Neuronal stem cell (in vitro differentiated cells): ENCODE measurements around the gene VAMP1.
"Not testable (repeated sequence)": the region's sequence is repeated elsewhere in the genome, so short reads cannot be mapped to it uniquely, and the experiment has no call there.

ENCODE experiments used
- DNase-seq: peaks from one replicate; pipeline ENCODE4 v3.0.0-alpha.2; 2013; ENCODE audit warnings: low spot score
- H2AFZ ChIP-seq: one replicate; pipeline ENCODE4 v1.6.1; 2013; ENCODE audit warnings: mild to moderate bottlenecking, low read length, inconsistent platforms
- H2AK5ac ChIP-seq: 2 replicates; pipeline ENCODE4 v1.6.1; 2013; ENCODE audit warnings: low read depth, mild to moderate bottlenecking, inconsistent platforms, low read length, moderate library complexity, mixed read lengths
- H2BK120ac ChIP-seq: 2 replicates; pipeline ENCODE4 v1.6.1; 2013; ENCODE audit warnings: low read depth, mild to moderate bottlenecking, inconsistent platforms, low read length, moderate library complexity, mixed read lengths
- H2BK12ac ChIP-seq: one replicate; pipeline ENCODE4 v1.6.1; 2013; ENCODE audit warnings: low read length, inconsistent platforms
- H2BK15ac ChIP-seq: 2 replicates; pipeline ENCODE4 v1.6.1; 2013; ENCODE audit warnings: mild to moderate bottlenecking, low read length, inconsistent platforms, mixed read lengths
- H2BK5ac ChIP-seq: one replicate; pipeline ENCODE4 v1.6.1; 2013; ENCODE audit warnings: inconsistent platforms, mild to moderate bottlenecking, low read length, moderate library complexity
- H3K14ac ChIP-seq: one replicate; pipeline ENCODE4 v1.6.1; 2013; ENCODE audit warnings: low read length, inconsistent platforms
- H3K18ac ChIP-seq: 2 replicates; pipeline ENCODE4 v1.6.1; 2013; ENCODE audit warnings: low read length, inconsistent platforms
- H3K23ac ChIP-seq: 2 replicates; pipeline ENCODE4 v1.6.1; 2013; ENCODE audit warnings: low read depth, mild to moderate bottlenecking, mixed read lengths, low read length, inconsistent platforms; ENCODE audit not compliant: poor library complexity
- H3K27ac ChIP-seq: replicated peaks from 3 replicates; pipeline ENCODE4 v1.5.1; 2013; ENCODE audit warnings: low read length, inconsistent platforms
- H3K27me3 ChIP-seq, 3 experiments: 2 replicates each; pipeline ENCODE4 v1.6.1; 2013; ENCODE audit warnings: low read length in 3 of 3, mild to moderate bottlenecking in 2 of 3, inconsistent platforms in 1 of 3, low read depth in 1 of 3, mixed read lengths in 1 of 3, moderate library complexity in 1 of 3; ENCODE audit not compliant: control insufficient read depth in 3 of 3, insufficient read depth in 3 of 3
- H3K36me3 ChIP-seq, 2 donors: replicated peaks in 1 of 2; 2 replicates each; pipeline ENCODE4 v1.6.1; 2013; ENCODE audit warnings: low read length in 2 of 2; ENCODE audit not compliant: control insufficient read depth in 2 of 2, insufficient read depth in 2 of 2
- H3K4ac ChIP-seq: 2 replicates; pipeline ENCODE4 v1.6.1; 2013; ENCODE audit warnings: inconsistent platforms, mild to moderate bottlenecking, low read length, moderate library complexity
- H3K4me1 ChIP-seq, 2 donors: 1 replicate in 1 of 2; 2 replicates in 1 of 2; pipeline ENCODE4 v1.6.1; 2013; ENCODE audit warnings: low read length in 2 of 2, low read depth in 1 of 2; ENCODE audit not compliant: control insufficient read depth in 2 of 2, insufficient read depth in 1 of 2
- H3K4me2 ChIP-seq: one replicate; pipeline ENCODE4 v1.6.1; 2013; ENCODE audit warnings: mild to moderate bottlenecking, low read length, inconsistent platforms; ENCODE audit not compliant: insufficient read depth, poor library complexity, severe bottlenecking
- H3K4me3 ChIP-seq, 2 donors: 2 replicates each; pipeline ENCODE4 v1.5.1; 2013; ENCODE audit warnings: low read length in 2 of 2, mild to moderate bottlenecking in 2 of 2, inconsistent platforms in 1 of 2, moderate library complexity in 1 of 2
- H3K79me1 ChIP-seq: one replicate; pipeline ENCODE4 v1.6.1; 2013; ENCODE audit warnings: low read depth, mild to moderate bottlenecking, inconsistent platforms, low read length, moderate library complexity
- H3K9ac ChIP-seq: one replicate; pipeline ENCODE4 v1.6.1; 2013; ENCODE audit warnings: mild to moderate bottlenecking, low read depth, low read length, inconsistent platforms; ENCODE audit not compliant: poor library complexity
- H3K9me3 ChIP-seq, 2 donors: replicated peaks in 1 of 2; 2 replicates each; pipeline versions ENCODE3 to v1.6.1; 2013; ENCODE audit warnings: low read length in 2 of 2, mild to moderate bottlenecking in 2 of 2, inconsistent platforms in 1 of 2, low read depth in 1 of 2, mixed read lengths in 1 of 2, moderate library complexity in 1 of 2; ENCODE audit not compliant: control insufficient read depth in 2 of 2, insufficient read depth in 1 of 2
- H4K8ac ChIP-seq: one replicate; pipeline ENCODE4 v1.6.1; 2013; ENCODE audit warnings: low read depth, mild to moderate bottlenecking, inconsistent platforms, low read length, moderate library complexity
- H4K91ac ChIP-seq: one replicate; pipeline ENCODE4 v1.6.1; 2013; ENCODE audit warnings: low read length, low read depth, mild to moderate bottlenecking, inconsistent platforms; ENCODE audit not compliant: poor library complexity
- WGBS, 2 donors: extraction: QIAGEN DNeasy Blood & Tissue Kit; methylation state at CpG; one replicate each; pipeline ENCODE4 v1.1.7; 2013; ENCODE audit warnings: missing lambda C conversion rate in 2 of 2, mixed read lengths in 1 of 2; ENCODE audit not compliant: insufficient read length in 2 of 2, insufficient replicate concordance in 1 of 2; ENCODE audit errors: extremely low coverage in 2 of 2; 5-methylcytosine and 5-hydroxymethylcytosine counted together

The VAMP1 gene

DNA sequence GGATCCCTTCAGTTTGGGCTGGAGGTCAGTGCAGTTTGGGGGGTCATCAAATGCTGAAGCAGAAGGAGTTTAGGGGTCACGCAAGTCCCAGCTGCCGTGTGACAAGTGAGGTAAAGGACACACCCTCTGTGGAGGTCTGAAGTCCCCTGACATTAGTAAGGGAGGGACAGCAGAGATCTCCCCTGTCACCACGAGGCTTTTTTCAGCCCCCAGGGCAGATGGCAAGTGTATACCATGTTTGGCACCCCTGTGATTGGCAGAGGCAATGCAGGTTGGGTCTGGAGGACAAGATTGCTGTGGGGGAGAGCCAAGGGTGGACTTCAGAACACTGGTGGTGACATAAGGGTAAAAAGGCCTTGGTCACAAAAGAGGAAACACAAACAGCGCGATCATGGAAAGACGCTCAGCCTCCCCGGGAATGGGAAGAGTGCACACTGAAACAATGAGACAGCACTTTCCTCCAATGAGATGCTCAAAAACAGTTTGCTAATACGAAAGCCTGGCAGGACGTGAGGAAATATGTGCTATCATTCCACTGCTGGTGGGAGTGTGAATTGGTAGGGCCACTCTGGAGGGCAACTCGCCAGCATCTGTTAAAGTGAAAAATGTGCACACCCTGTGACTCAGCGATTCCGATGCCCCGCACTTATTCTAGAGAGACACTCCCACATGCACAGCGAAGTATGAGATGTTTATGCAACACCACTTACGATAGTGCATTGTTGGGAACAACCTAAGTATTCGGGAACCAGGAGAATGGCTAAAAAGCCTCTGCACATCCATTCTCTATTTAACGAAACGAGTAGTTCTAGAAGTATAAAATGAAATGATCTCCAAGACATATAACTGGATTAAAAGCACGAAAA is 40.1 kb downstream of the VAMP1 start:
- H3K27me3 ChIP-seq, result no peaks in the 10 kb centered on the region
- H3K14ac ChIP-seq, result no peak overlapping the region
- no peak overlapping the region for H3K27ac ChIP-seq
- no peak overlapping the region for H2BK120ac ChIP-seq
- no peaks in the 10 kb centered on the region for H3K36me3 ChIP-seq
- no peak for DNase-seq
- H2BK15ac ChIP-seq, result no peak overlapping the region
- H3K79me1 ChIP-seq, result no peaks in the 10 kb centered on the region
- H3K4me3 ChIP-seq, result no peak overlapping the region
- no peak overlapping the region for H3K9ac ChIP-seq
- no peak overlapping the region for H3K23ac ChIP-seq
- H4K91ac ChIP-seq, result no peak overlapping the region
- WGBS, 2 donors, result no CpG with 5 or more reads among the region's 19 CpGs
- peak overlapping the region; percentile 5 for H3K18ac ChIP-seq
- H2BK5ac ChIP-seq, result no peak overlapping the region
- H2AFZ ChIP-seq, result peak overlapping the region; percentile 39
- H3K4ac ChIP-seq, result no peak overlapping the region
- no peaks in the 10 kb centered on the region for H3K9me3 ChIP-seq
- peaks cover 7 to 15% of the 10 kb centered on the region in 2 donors for H3K4me1 ChIP-seq
- H2BK12ac ChIP-seq, result no peak overlapping the region
- no peak overlapping the region for H3K4me2 ChIP-seq
- H2AK5ac ChIP-seq, result no peak overlapping the region
- H4K8ac ChIP-seq, result no peak overlapping the region

DNA sequence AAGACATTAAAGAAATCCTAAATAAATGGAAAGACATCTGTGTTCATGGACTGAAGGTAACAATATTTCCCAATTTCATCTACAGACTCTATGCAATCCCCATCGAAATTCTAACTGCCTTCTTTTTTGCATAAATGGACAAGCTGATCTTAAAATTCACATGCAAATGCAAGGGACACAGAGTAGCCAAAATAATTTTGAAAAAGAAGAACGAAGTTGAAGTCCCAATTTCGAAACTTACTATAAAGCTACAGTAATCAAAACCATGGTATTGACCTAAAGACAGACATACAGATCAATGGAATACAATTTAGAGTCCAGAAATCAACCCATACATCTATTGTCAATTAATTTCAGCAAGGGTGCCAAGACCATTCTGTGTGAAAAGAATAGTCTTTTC is 42.2 kb downstream of the VAMP1 start:
- H2AK5ac ChIP-seq, result no peak overlapping the region
- no peak overlapping the region for H2BK5ac ChIP-seq
- H2AFZ ChIP-seq, result no peak overlapping the region
- H2BK12ac ChIP-seq, result no peak overlapping the region
- no peak overlapping the region for H3K9ac ChIP-seq
- H3K4me2 ChIP-seq, result no peak overlapping the region
- no peak overlapping the region for H3K18ac ChIP-seq
- no peak overlapping the region for H3K27ac ChIP-seq
- H3K4me1 ChIP-seq, result peaks cover 8 to 15% of the 10 kb centered on the region in 2 donors
- no peak overlapping the region for H4K91ac ChIP-seq
- no peak overlapping the region for H3K4ac ChIP-seq
- no peak overlapping the region for H3K4me3 ChIP-seq
- H3K36me3 ChIP-seq, result no peaks in the 10 kb centered on the region
- no peaks in the 10 kb centered on the region for H3K9me3 ChIP-seq
- no peak overlapping the region for H4K8ac ChIP-seq
- H3K27me3 ChIP-seq, result no peaks in the 10 kb centered on the region
- DNase-seq, result no peak
- WGBS, 2 donors, result no CpG with 5 or more reads among the region's 3 CpGs
- H3K23ac ChIP-seq, result no peak overlapping the region
- H2BK120ac ChIP-seq, result no peak overlapping the region
- no peak overlapping the region for H3K14ac ChIP-seq
- no peak overlapping the region for H2BK15ac ChIP-seq
- H3K79me1 ChIP-seq, result no peaks in the 10 kb centered on the region

DNA sequence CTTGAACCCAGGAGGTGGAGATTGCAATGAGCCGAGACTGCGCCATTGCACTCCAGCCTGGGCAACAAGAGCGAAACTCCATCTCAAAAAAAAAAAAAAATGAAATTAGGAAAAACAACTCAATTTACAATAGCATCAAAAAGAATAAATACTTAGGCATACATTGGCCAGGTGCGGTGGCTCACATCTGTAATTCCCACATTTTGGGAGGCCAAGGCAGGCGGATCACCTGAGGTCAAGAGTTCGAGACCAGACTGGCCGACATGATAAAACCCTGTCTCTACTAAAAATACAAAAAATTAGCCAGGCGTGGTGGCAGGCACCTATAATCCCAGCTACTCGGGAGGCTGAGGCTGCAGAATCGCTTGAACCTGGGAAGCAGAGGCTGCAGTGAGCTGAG is 42.7 kb downstream of the VAMP1 start:
- H3K4ac ChIP-seq, H3K27ac ChIP-seq, H3K23ac ChIP-seq, H4K8ac ChIP-seq, H3K18ac ChIP-seq, H2BK12ac ChIP-seq, H3K27me3 ChIP-seq, H3K4me2 ChIP-seq, H3K9me3 ChIP-seq, H3K79me1 ChIP-seq, H3K36me3 ChIP-seq, H3K4me3 ChIP-seq, H3K14ac ChIP-seq, H3K9ac ChIP-seq, H2BK15ac ChIP-seq, H2BK5ac ChIP-seq, H2AK5ac ChIP-seq, H4K91ac ChIP-seq, H2BK120ac ChIP-seq, DNase-seq, H2AFZ ChIP-seq: not testable (repeated sequence)
- no CpG with 5 or more reads among the region's 10 CpGs for WGBS, 2 donors
- H3K4me1 ChIP-seq, result peaks cover 8 to 15% of the 10 kb centered on the region in 2 donors

DNA sequence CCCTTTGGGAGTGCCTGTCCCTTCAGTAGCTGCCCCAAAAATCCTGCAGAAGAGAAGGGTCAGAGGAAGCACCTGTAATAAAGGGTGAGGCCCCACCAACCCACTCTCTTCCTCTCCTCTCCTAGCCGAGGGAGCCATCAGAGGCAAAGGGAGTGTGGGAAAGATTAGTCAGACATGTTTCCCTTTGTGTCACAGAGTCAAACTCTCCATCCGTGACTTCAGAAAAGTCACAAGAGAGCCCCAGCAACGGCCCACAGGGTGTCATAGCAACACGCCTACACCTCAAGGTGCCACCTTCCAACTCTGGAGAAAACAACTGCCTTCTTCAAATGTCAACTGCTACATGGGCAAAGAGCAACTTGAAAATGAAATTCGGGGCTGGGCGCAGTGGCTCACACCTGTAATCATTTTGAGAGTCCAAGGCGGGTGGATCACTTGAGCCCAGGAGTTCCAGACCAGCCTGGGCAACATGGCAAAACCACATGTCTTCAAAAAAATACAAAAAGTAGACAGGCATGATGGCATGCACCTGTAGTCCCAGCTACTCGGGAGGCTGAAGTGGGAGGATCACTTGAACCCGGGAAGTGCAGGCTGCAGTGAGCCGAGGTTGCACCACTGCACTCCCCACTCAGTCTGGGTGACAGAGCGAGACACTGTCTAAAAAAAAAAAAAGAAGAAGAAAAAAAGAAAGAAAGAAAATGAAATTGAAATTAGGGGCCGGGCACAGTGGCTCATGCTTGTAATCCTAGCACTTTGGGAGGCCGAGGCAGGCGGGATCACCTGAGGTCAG is 43.4 kb downstream of the VAMP1 start:
- Histone ChIP-seq H4K91ac (no peak overlapping the region), H2AFZ (peak overlapping the region; percentile 87), H2AK5ac (no peak overlapping the region), H3K4ac (no peak overlapping the region), H3K79me1 (no peaks in the 10 kb centered on the region), H2BK120ac (no peak overlapping the region), H3K14ac (no peak overlapping the region), H3K4me3 (no peak overlapping the region), H3K4me1 (peaks cover 8 to 15% of the 10 kb centered on the region in 2 donors), H2BK15ac (no peak overlapping the region), H3K9ac (no peak overlapping the region), H4K8ac (no peak overlapping the region), H3K23ac (no peak overlapping the region), H2BK5ac (no peak overlapping the region), H3K9me3 (no peaks in the 10 kb centered on the region), H2BK12ac (no peak overlapping the region), H3K18ac (no peak overlapping the region), H3K4me2 (no peak overlapping the region), H3K27ac (no peak overlapping the region), H3K36me3 (no peaks in the 10 kb centered on the region), H3K27me3 (no peaks in the 10 kb centered on the region)
- no CpG with 5 or more reads among the region's 14 CpGs for WGBS, 2 donors
- DNase-seq, result no peak
